ENCODE measurements around the gene IRF8.

Gene IRF8

GRCh38 chr16:85950136-85950918, 51.4 kb downstream of the IRF8 start:
- no peak for TF ChIP-seq CTCF (conservative IDR thresholded peaks at IDR 0.05)
- no peak overlapping the region for H3K27ac ChIP-seq

DNA sequence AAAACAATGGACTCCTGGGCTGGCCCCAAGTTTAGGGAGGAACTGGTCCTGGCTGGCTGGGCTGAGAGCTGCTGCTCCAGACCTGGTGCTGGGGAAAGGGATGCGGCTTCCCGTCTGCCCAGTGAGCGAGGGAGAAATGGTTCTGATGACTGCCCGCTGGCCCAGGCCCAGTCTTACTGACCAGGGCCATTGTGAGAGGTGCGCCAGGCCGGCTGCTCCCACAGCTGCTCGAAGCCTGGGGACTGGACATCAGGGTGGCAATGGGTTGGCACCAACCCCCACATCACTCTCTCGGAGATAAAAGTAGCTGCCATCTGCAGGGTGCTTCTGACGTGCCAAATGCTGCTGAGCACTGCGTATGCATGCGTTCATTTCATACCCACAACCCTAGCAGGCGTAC, 53.2 kb downstream of the IRF8 start:
- no peak overlapping the region for H3K27ac ChIP-seq
- no peak for TF ChIP-seq CTCF (conservative IDR thresholded peaks at IDR 0.05)

GRCh38 chr16:85952811-85953210, 53.8 kb downstream of the IRF8 start:
- TF ChIP-seq CTCF (conservative IDR thresholded peaks at IDR 0.05), result no peak
- no peak overlapping the region for H3K27ac ChIP-seq

DNA sequence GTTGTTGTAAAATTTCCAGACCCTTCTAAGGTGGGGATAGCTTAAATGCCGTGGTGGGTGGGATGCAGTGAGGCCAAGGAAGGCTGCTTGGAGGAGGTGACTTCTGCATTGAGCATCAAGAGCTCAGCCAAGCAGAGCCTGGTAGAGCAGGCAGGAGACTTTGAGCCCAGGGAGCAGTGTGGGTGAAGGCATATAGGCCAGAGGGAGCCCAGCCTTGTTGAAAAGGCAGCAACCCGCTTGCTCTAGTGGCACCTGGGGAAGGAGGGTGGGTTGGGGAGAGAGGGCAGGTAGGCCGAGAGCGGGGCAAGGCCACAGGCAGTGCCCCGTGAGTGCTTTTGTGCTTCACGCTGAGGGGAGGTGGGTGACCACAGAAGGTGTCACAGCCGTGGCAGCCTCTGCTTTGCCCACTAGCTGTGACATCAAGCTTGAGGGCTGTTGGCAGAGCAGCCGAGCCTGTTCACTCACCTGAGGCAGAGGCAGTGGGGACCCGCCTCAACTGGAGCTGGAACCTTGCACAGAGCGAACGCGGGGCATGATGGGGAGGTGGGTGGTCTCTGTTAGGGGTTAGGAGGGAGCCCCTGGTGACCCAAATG, 56.1 kb downstream of the IRF8 start:
- H3K27ac ChIP-seq, result no peak overlapping the region
- TF ChIP-seq CTCF (conservative IDR thresholded peaks at IDR 0.05), result no peak

DNA sequence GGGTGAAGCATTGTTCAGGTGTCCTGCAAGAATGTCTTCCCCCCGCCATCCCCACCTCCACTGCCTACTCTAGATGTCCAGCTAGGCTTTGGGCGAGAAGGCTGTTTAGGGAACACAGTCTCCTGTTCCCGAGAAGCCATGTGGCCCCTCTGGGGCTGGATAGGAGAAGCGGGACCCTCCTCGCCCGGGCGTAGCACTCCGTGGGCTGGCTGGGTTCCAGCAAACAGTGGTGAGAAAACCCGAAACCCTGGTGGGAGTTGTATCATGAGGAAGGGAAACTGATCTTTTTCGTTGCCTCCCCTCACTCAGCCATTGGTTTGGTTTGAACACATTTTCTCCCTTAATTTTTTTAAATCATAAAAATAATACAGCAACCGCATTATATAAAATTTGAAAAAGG, 56.6 kb downstream of the IRF8 start:
- no peak overlapping the region for H3K27ac ChIP-seq
- no peak for TF ChIP-seq CTCF (conservative IDR thresholded peaks at IDR 0.05)

GRCh38 chr16:85956426-85956825, 57.5 kb downstream of the IRF8 start:
- no peak overlapping the region for H3K27ac ChIP-seq
- TF ChIP-seq CTCF (conservative IDR thresholded peaks at IDR 0.05), result no peak

- TF ChIP-seq CTCF (conservative IDR thresholded peaks at IDR 0.05), result no peak
Measured at GRCh38 chr16:85958731-85959130, 59.8 kb downstream of the IRF8 start.

More at GRCh38 chr16:85958731-85959130, 59.8 kb downstream of the IRF8 start:
- no peak overlapping the region for H3K27ac ChIP-seq

Data from VCaP (cell line).